GM18907 (cell line): ENCODE data around the gene SPTBN1.

Source experiments
- ATAC-seq: cut with Tn5 transposase; IDR thresholded peaks from one replicate; pipeline ENCODE4 v1.9.1; 2021; ENCODE audit warnings: mild to moderate bottlenecking, moderate library complexity; ENCODE audit not compliant: unreplicated experiment

Gene SPTBN1

DNA sequence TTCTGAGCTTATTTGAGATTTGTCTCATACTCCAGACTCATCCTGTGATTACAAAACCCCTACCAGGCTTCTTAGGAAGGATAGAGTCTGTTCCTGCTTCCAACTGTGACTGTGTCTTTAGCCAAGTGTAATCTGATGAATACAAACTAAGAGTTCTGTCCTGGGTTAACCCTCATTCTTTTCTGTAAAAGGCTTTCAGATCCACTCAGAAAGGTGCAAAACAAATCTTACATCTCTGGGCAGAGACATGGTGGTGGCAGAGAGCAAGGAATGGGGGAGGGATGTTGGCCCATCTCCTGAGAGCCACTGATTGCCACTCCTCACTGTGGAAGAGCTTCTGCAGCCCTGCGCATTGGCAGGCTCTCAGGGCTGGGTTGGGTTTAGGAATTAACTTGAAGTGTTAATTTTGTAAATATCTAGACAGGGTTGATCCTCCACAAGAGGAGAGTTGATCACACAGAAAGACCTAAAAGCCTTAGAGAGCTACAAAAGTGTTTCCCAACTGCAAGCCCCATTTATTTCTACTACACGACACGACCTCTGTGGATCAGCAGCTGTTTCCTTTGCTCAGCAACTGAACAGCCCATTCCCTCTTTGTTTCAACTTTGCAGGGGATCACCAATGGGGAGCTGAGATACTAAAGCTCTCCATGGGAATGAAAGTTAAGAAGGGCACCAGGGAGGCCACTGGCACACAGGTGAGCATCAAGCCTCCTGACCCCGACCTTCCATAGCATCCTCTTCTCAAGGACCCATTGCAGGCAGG lies 23.7 kb upstream of the SPTBN1 start:
- no peak for ATAC-seq

DNA sequence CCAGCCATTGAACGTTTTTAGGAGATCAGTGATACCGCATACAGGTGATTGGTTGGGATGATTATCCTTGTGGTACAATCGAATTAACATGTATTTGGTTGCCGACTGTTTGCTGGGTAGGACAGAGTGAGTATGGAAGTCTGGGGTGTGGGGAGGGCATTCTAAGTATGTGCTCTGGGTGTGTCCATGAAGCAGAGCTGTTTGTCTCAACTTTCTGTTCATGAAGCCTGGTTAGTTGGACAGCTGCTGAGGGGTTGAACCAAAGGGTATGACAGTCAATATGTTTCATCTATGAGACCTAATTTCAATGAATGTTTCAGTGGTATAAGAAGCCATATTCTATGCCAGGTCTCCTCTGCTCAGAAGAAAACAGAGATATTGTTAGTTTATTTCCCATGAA lies 21.9 kb upstream of the SPTBN1 start:
- no peak for ATAC-seq

DNA sequence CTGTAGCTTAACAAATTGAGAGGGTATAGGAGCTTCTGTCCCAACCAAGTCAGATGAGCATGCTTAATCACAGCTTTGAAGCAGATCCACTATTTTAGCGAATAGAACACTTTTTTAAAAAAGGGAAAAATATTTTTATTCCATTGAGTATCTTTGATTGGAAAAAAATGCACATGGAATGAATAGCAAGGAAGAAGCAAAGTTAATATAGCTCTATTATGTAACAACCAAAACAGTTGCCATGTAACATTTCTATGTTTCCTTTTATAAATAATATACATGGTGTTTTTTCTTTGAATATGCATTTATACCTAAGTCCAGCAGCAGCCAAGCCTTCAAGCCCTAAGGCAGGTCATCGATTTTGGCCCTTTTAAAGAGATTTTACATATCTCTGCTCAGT lies 21.4 kb upstream of the SPTBN1 start:
- no peak for ATAC-seq

- ATAC-seq, result no peak
These were observed 20.6 kb upstream of the SPTBN1 start for GRCh38 chr2:54435325-54436226.

DNA sequence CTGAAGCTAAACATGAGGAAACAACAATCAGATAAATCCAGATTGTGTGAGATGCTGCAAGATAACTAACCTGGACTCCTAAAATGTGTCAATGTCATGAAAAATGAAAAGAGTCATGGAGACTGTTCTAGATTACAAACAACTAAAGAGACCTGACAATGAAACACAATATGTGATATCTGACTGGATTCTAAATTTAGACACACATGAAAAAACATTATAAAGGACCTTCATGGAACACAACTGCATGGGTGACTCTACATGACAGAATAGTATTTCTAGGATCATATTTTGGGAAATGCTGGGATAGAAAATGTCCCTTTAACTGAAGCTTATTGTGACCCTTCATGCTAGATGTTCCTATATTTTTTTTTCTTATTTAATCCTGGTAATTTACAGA lies 18.5 kb upstream of the SPTBN1 start:
- ATAC-seq, result no peak

DNA sequence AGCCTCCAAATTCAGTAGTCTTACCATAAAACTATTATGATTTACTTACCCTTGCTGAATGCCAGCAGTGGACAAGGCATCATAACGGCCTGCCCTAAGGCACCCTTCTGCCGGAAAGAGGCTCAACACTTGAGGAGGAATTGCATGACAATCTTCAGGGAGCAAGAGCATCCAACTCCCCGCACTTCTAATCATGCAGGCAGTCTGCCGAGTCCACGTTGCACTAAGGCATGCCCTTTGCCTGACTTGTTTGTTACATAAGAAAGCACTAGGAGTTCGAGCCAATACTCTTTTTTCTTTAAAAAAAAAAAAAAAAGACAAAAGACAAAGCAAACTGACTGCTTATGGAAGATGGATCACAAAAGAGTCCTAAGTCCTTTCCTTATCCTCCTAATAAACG lies 17.9 kb upstream of the SPTBN1 start:
- no peak for ATAC-seq

GRCh38 chr2:54439582-54439981 lies 16.5 kb upstream of the SPTBN1 start:
- no peak for ATAC-seq

DNA sequence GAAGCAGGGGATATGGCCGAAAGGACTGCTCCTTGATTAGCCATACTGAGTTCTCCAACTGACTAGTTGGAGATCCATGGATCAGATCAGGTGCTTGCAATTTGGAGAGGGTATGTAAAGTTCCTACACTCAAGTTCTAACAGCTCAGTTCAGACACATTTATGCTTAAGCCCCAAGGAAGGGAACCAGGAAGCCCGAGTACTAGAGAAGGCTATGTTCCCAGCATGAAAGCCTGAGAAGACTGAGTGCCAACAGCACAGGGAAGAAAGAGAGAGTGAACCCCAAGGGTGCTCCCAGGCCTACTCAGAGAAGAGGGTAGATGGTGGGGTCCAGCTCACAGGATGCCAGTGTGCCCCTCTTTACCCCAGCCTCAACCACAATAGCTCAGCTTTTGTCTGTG lies 16.1 kb upstream of the SPTBN1 start:
- ATAC-seq, result no peak

GRCh38 chr2:54444503-54444902 lies 11.6 kb upstream of the SPTBN1 start:
- ATAC-seq, result no peak

DNA sequence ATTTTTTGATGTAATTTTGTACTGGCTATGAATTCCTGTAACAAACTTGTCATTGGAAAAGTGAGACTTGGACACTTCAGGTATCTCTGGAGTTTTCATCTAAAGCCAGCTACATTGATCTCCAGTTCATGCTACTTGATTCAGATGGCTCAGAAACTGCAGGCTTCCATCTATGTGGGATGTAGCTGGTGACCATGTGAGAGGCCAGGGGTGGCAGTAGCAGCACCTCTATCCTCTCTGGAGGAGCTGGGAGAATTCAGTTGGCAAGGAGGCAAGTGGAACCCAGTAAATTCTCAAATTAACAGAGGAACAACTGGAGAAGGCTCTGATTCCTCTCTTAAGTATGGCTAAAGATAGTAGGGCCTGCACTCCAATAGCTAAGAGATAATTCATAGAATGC lies 10.0 kb upstream of the SPTBN1 start:
- no peak for ATAC-seq

DNA sequence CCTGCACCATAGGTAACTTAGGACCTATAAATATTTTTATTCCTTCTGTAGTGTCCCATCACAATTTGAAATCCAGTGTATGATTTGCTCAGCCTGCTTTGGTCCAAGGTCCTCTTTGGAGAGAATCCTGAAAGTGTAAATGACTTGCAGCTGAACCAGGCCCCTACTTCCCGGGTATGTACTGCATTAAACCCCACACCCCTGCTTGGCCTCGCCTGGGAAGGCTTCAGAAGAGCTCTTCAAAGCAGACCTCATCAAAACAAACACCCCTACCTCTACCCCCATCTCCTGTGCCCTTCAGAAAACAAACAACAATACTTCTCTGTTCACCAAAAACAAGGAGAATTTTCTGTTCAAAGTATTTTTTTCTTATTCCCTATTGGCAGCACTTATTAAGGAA lies 9.5 kb upstream of the SPTBN1 start:
- no peak for ATAC-seq

GRCh38 chr2:54454548-54455130 lies 1.5 kb upstream of the SPTBN1 start:
- ATAC-seq, result no peak

GRCh38 chr2:54455131-54455562 lies 980 bp upstream of the SPTBN1 start:
- ATAC-seq, result no peak

- no peak for ATAC-seq
These were observed 160 bp downstream of the SPTBN1 start for GRCh38 chr2:54456362-54456611.

GRCh38 chr2:54456612-54457322 lies 640 bp downstream of the SPTBN1 start:
- peak; percentile 52 for ATAC-seq

DNA sequence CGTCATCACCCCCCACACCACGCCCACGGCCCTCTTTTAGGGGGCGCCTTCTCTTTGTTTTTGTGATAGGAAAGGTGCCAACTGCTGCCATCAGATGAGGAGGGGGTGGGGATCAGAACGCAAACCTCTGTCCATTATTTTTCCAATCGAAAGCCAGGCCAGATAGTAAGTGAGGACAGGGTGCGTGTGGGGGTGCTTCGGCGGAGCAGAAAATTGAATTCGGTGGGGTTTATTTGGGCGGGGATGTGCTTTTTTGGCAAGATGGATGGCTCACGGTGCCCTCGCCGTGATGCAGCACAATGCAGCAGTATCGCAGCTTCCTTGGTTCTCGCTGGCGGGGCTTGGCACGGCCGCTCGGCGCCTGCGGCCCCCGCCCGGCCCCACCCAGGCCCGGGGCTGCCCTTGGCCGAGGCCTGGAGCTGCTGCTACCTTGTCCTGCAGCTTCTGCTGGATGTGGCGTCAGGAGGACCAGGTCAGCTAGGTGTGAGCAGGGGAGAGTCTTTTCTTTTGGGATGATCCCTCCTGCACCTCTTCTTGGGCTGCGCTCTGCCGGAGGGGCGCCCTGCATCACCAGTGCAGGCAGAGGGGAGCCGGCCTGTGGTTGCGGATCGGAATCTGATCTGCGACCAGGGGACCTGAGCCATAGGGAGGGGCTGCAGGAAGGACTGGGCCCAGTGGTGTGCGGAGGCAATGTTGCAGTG lies 1.3 kb downstream of the SPTBN1 start:
- no peak for ATAC-seq

DNA sequence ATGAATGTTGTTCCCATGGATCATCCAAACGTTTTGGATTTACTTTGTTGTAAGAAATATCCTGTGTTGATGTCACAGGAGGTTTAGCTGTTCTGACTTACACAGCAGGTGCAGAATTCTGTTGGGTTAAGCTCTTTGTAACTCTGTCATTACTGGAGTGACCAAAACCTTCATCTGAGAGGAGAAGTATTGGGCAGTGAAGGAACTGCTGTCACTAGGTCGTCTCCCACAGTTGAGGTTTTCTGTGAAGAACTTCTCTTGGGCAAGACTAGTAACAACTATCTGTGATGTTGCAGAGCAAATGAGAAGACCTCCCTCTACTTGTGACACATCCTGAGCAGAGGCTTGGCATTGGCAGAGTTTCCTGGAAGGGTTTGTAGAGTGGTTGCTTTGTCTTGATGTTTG lies 2.9 kb downstream of the SPTBN1 start:
- ATAC-seq, result no peak

- no peak for ATAC-seq
These were observed 5.1 kb downstream of the SPTBN1 start for GRCh38 chr2:54461261-54461660.

DNA sequence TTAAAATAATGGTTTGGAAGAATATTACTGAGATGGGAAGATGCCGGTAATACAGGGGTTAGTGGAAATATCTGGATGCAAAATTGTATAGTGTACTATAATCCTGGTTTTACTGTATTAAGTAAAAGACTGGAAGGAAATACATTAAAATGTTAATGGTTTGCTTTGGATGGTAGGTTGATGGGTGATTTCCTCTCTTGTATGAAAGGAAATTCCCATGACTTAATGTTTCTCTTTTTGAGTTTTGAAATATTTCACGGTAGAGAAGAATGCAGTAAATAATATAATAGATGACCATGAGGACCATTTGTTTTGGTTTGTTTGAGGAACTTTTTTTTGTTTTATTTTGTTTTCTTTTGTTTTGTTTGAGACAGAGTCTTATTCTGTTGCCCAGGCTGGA lies 8.2 kb downstream of the SPTBN1 start:
- ATAC-seq, result no peak

DNA sequence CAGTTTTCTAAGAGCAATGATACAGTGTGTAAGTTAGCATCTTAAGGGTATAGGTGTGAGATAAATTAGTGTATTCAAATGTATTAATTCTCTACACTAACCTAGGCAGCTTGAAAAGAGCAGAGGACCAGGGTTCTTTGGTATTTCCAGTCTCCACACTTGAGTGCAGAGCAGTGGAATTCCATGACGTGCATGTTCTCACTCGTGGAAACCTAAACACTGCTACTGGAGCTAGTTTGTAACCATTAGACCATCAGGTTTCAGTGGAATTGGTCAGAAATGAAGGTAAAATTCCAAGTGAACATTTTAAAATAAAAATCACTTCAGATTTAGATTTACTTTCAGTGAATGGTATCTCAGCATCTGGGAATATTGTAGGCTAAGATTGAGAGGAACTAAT lies 9.0 kb downstream of the SPTBN1 start:
- ATAC-seq, result no peak

DNA sequence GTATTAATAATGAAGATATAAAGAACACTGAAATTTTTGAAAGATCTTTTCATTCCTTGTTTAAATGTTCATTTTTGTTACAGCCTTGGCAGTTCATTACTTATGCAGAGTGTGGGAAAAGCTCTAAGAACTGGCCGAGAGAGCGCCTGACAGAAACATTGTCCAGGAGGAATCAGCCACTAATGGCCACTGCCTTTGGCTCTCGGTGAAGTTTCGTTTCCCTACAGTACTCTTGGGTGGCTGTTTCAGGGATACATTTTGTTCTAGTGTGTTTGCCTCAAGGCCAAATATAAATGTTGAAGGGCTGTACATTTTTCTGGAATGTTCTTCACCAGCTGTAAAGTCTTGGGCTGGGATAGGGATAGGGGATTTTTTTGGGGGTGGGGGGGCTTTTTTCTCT lies 10.7 kb downstream of the SPTBN1 start:
- ATAC-seq, result no peak
